GM10266 (cell line): Measurements from ENCODE around the gene IMP4.

ENCODE experiments used
- DNase-seq: peaks from one replicate; pipeline ENCODE4 v3.0.0; 2012; ENCODE audit errors: extremely low spot score
- CTCF ChIP-seq: IDR thresholded peaks from 2 replicates; pipeline ENCODE4 v1.5.1; 2012; ENCODE audit warnings: mild to moderate bottlenecking, low read depth; ENCODE audit not compliant: control insufficient read depth, insufficient read depth; ENCODE audit errors: missing control alignments

IMP4 gene

GRCh38 chr2:130369311-130369964 lies 26.7 kb downstream of the IMP4 start:
- no peak for TF ChIP-seq CTCF
- no peak for DNase-seq

GRCh38 chr2:130369965-130370341 lies 27.3 kb downstream of the IMP4 start:
- TF ChIP-seq CTCF: no peak

GRCh38 chr2:130370490-130370889 lies 27.8 kb downstream of the IMP4 start:
- peak; percentile 59 for DNase-seq
- TF ChIP-seq CTCF: no peak

More at GRCh38 chr2:130369965-130370341, 27.3 kb downstream of the IMP4 start:
- no peak for DNase-seq

- TF ChIP-seq CTCF: no peak
- DNase-seq: no peak
These were observed 29.0 kb downstream of the IMP4 start for GRCh38 chr2:130371723-130372054.

- peak; percentile 93 for TF ChIP-seq CTCF
- peak; percentile 87 for DNase-seq
These were observed 29.5 kb downstream of the IMP4 start for GRCh38 chr2:130372055-130372832.

GRCh38 chr2:130372833-130373807 lies 30.4 kb downstream of the IMP4 start:
- no peak for TF ChIP-seq CTCF
- DNase-seq: no peak
